Forelimb muscle (tissue), 1 donor: ENCODE data around the gene BICDL1. TPM values are rescaled to one million over a fixed set of nuclear protein-coding genes. Genes with fewer than 3 reads are reported as not detected.
A peak's percentile ranks its signal among the peaks of the same experiment; 100 is the strongest.

Experiments
- DNase-seq: peaks from one replicate; pipeline ENCODE4 v3.0.0-alpha.2; 2013; ENCODE audit warnings: low read depth
- polyA plus RNA-seq: library from polyadenylated mRNA; unstranded; fragments of 120-200 nt; gene quantifications from one replicate; pipeline ENCODE4 v1.2.1, GENCODE V29; 2013; ENCODE audit not compliant: insufficient read length

BICDL1 gene
- polyA plus RNA-seq, 1 donor, result 4.9 TPM

DNA sequence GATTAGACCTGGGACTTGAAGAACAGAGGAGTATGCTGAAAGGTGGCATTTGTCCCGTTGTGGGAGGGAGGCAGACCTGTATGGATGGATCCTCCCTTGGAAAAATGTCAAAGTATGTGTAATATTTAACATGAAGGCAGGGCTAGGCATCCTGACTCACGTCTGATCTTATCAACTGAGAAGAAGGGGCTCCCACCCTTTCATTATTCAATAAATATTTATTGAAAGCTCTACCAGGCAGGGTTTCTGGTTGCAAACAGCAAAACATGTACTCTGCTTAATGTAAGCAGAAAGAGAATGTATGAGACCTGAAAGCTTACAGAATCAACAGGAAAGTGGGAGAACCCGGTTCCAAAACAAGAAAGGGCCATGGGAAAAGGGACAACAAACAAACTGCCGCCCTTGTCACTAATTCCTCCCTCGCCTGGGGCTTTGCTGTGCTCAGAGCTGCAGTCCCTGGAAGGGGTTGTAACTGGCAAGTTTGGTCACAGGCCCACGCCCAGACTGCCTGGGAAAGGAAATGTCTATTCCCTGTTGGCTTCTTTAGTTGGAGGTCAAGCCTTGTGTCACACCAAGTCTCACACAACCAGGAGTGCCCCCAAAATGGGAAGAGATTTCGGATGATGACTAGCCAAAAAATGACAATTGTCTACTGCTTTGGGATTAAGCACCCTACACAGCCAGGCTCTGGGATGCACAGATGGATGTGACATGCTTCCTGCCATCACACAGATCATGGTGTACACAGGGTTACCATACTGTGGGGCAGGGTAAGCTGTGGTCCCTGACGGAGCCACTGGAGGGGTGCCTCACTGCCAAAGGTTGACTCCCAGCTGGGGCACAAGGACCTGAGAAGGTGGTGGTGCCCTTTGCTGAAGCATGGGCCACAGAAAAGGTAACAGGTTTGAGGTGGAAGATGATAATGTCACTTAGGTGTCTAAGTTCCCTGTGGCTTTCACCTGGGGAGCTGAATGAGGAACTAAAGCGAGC, 90.7 kb downstream of the BICDL1 start:
- DNase-seq, result no peak

DNA sequence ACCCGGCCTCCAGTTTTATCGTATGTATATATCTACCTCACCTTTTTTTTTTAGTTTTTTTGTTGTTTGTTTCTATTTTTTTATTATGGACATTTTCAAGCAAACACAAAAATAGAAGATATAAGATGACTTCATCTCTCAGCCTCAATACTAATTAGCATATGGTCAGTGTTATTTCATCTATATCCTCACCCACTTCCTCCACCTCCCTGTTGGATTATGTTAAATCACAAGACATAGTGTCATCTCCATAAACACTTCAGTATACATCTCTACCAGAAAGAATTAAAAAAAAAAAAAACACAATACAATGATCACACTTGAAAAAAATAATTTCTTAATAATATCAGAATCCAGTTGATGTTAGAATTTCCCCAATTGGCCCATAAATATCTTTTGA, 92.6 kb downstream of the BICDL1 start:
- no peak for DNase-seq

DNA sequence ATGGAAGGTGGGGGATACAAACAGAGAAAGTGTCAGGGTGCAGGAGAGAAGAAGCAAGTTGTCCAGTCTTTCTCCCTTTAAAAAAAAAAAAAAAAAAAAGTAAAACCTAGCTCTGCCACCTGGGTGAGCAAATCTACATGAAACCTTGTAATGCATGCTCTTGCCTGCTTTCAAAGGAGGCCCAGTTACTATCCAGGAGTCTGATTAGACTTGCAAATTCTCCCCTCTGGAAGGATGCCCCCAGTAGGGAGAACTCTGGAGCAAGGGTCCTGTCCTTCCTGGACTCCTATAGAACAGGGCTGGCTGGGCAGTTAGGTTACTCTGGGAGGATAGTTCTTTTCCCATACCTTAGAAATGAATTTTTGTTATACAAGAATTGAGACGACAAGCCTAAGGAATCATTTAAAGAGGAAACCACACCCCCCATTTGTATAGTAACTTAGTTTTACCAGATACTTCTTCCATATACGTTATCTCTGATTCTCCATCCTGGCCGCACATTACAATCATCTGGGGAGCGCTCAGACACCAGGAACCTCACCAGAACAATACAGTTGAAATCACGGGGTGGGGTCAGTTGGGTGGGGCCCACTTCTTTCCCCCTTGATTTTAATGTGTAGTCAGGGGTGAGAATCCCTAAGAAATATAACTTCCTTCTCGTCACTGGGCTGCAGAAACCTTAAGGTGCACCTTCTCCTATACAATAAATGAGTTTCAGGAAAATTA, 97.0 kb downstream of the BICDL1 start:
- no peak for DNase-seq

DNA sequence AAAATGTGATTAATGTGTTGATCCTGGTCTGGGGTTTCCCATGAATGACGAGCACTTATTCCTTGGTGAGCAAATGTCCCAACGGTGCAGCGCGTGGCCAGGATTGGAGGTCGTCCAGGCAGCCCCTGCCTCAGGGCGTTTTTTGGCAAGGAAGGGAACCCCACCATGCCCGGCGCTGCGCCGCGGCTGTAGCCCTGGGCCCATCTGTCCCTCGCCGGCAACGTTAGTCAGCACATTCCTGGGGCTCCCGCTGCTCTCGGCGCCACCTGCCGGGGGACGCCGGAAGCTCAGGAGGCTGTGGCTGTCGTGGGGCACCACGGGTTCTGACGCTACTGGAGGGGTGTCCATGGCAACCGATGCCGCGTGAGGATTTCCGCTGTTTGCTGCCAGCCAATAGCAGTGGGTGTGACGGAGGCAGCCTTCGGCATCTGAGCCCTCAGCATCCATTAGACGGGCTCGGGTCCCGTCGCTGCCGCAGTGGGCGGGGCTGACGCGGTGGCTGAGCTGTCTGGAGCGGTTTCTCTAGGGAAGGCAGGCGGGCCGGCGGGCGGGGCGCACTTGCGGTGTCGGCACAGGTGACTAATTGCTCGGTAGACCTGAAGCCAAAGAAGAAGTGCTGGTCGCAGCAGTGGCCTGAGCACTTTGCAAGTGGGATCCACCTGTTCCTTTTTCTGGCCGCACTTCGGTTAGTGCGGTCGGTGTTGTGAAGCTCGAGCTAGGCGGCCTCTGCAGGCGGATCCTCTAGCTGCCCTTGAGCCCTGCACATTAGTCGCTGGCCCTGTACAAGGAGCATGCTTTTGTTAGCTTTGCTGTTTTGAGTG, 98.0 kb downstream of the BICDL1 start:
- DNase-seq, result peak; percentile 88

DNA sequence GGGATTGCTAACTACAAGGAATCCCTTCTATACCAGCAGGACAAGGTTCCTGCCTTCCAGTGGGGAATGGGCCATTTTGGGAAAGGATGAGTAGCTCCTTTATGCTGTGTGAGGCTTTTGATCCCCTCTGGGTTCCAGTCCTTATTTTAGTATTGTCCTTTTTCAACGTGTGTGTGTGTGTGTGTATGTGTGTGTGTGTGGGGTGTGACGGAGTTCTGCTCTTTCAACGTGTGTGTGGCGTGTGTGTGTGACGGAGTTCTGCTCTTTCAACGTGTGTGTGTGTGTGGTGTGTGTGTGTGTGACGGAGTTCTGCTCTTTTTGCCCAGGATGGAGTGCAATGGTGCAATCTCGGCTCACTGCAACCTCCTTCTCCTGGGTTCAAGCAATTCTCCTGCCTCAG, 100.1 kb downstream of the BICDL1 start:
- DNase-seq, result no peak

DNA sequence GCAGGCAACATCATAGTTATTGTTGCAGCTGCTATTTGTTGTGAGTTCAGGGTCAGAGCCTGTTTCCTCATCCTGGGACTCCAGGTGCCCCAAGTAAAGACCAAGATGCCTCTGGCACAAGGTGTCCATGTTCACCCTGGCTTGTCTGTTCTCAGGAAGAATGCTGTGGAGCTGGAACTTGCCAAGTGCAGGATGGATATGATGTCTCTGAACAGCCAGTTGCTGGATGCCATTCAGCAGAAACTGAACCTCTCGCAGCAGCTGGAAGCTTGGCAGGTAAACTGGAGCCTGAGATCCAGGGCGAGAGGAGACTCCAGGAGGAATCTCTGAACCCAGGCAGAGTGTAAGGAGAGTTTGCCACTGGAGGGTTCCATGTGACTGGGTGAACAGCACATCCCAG, 100.8 kb downstream of the BICDL1 start:
- no peak for DNase-seq

DNA sequence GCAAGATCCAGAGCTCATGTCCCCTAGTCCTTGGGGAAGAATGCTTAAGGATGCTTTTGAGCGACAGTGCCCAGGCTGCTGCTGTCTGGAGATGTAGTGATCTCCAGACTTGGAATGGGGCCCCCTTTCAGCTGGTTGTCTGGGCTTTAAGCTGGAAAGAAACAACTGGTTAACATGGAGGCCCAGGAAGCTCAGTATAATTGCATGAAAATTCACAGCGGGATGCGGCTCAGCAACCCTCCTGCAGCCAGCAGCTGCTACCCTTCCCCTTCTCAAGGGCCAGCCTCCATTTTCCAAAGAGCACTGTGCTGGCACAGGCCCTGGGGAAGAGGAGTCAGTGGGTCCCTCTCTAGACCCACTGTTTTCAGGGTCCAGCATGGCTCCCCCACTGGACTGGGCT, 101.2 kb downstream of the BICDL1 start:
- no peak for DNase-seq

DNA sequence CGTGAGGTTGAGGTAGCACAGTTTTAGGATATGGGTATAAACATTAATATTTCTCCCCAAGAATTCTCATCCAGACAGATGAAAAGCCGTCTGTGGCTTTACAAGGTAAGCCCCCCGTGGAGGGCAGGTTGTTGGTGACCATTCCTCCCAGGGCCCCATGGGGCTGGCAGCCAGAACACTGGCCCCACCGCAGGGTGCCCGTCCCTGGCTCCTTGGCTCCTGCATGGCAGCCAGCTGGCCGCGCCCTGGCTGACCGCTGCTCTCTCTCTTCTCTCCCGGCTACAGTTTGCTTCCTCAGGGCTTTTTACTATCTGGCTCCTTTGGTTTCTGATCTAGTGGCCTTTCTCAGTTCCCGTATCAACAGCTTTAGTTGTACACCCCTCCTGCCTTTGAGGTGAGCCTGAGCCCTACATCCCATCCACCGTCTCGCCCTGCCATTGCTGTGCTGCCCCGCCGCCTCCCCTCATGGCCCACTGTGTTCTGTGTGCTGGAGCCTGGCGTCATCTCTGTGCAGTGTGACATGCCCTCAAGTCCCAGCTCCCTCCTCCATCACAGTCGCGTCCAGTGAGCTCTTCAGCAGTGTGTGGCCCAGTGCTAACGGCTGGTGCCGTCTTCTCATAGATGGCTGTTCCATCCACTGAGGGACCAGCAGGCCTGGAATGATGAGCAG, 101.7 kb downstream of the BICDL1 start:
- DNase-seq, result no peak

DNA sequence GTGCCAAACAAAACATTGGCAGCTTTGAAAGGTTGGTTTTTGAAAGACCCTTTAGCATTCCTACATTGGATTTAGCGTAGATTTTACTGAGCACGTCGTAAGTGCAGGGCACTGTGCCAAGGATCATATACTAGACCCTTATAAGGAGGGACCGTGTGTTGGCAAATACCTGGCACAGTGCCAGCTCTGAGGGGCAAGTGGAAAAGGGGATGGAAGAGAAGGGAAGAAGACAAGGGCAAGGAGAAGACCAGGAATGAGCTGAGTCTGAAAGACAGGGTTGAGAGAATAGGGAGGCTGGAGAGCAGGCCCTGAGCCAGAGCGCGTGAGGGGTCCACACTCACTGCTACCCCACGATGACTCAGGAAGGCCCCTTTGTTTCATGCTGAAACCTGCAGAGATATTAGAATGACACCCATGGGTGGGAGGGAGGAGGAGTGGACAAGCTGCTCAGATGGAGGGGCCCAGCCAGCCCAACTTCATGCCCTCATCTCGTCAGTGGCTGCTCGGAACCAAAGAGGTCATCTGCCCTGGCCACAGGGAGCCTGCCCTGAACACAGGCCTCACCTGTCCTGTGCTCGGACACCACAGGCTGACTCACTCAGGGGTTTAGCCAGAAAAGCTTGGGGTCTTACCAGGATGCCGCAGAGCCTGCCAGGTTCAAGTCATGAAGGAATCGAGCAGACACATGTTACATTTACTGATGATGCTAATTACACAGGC, 102.5 kb downstream of the BICDL1 start:
- DNase-seq, result no peak

DNA sequence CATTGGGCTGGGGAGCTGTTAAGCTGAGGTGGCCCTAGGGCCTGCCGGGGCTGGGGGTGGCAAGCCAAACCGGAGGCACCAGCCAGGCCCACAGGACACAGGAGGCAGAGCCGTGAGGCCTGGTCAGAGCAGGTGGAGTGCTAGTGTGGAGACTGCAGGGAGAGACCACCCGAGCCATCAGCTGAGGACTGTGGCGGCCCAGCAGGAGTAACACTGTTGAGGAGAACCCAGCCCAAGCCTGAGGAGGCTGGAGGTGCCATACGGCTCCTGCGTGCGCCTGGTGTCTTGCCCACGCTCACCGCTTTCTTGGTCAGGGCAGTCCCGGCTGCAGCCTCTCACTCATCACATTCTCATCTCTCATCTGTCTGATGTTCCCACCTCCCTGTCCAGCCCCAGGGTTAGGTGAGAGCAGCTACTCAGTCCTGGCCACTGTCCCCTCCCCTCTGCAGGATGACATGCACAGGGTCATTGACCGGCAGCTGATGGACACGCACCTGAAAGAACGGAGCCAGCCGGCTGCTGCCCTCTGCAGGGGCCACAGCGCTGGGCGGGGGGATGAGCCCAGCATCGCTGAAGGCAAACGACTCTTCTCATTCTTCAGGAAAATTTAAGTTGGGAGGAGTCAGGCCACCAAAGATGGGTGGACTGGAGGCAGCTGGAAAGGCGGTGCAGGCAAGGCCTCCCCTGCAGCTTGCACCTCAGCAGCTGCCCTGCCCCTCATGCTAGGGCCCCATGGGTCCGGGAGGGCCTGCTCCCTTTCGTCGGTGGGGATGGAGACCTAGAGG, 103.7 kb downstream of the BICDL1 start:
- no peak for DNase-seq

DNA sequence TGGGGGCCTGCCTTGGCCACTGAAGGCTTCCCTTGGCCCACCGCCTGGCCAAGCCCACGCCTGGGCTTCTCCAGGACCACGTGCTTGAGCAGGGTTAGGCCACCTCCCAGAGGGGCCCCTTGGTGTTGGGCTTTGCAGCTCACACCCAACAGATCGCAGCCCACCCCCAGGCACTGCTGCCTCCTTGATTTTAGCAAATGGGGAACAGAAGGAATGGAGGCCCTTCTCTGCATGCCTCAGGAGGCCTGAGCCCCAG, 104.2 kb downstream of the BICDL1 start:
- no peak for DNase-seq

DNA sequence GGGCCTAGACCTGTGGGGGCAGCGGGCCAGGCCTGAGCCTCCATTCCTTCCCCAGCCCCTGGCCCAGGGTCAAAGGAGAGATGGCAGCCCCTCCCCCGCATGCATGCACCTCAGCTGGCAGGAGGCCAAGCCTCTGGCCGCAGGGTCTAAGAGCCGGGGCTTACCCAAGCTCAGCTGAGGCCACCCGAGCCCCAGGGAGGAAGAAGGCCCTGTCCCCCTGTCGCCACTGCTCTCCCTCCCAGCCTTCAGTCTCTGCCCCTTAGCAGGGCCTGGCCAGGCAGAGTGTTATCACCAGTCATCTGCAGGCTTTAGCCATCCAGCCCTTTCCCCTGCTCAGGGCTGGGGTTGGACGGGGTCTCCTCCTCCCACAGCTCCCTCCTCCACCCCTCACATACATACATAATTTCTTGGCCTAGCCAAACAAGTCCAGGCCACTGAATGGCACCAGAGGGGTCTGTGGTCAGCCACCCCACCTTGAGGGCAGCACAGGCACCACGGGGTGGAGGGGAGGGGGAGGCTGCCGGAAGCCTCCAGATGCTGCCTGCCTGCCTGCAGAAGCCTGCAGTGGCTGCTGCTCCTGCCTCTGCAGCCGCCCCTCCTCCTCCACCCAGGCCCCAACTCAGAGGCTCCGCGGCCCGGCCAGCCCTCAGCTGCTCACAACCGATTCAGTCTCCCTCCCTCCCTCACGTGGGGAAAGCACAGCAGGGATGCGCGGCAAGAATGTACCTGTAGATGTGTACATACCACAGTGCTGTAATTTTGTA, 104.7 kb downstream of the BICDL1 start:
- DNase-seq, result no peak

DNA sequence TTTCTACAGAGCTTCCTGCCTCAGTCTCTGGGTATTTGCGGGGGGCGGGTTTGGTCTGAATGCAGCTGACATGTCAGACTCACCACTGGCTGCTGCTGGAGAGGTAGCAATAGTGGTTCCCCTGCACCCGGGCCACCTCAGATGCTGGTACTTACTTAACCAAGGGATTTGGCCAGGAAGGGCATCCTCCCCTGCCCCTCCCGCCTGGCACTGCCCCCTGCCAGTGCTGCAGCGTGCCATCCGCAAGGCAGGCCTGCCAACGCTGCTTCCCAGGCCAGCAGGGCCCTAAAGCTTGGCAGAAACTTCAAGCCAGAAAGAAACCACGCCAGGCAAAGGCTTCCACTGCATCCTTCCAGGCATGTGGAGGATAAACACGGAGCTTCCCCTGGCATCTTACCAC, 105.4 kb downstream of the BICDL1 start:
- no peak for DNase-seq

DNA sequence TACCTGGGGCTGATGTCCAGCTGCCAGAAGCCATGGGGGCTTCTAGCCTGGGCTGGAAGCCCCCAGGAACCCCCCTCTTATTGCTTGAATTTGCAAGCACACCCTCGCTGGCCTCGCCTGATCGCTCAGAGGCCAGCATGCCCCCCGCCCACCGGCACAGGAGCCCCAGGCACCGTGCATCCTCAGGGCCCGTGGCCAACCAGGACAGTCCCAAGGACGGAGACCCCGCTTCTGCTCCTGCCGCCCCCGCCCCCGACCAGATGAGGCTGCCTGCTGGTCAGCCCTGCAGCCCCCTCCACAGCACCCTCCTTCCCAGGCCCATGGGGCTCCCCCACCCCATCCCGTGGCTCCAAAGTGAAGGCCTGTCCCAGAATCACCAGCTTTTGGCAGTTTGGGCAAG, 106.3 kb downstream of the BICDL1 start:
- no peak for DNase-seq

DNA sequence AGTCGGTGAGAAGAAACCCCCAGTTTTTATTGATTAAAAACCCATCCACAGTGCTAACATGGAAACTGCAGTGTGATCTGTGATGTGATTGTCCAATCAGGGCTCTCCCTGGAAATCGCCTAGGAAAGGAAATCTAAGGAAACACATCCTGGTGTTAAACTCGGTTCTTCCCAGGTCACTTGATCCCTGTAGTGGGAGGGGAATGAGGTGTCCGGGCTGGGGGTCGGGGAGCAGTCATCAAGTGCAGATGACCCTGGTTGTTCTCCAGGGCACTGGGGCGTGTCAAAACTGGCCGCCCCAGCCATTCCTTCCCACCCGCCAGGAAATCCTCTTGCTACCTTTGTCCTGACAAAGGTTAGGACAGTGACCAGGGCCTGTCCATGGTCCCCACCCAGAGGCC, 106.7 kb downstream of the BICDL1 start:
- no peak for DNase-seq

DNA sequence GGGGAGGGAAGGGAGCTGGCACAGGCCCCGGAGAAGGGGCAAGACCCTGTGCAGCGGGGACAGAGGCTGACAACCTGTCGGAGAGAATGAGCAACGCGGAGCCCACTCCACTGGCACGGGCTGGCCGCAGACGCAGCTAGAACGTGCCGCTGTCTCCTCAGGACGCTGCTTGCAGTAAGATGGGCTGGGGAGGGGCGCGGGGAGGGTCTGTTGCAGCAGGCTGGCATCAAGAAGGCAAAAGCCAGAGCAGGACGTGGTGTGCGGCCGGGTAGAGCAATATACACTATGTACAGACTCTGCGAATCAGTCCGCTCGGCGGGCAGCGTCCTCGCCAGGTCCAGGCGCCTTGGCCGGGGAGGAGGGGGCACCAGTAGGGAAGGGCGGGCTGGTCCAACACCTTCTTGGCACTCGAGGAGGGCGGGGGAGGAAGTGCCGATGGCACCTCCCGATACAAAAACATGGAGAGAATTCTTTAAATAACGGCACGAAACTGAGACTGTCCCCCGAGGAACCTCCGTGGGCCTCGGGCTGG, 107.7 kb downstream of the BICDL1 start:
- DNase-seq, result no peak

DNA sequence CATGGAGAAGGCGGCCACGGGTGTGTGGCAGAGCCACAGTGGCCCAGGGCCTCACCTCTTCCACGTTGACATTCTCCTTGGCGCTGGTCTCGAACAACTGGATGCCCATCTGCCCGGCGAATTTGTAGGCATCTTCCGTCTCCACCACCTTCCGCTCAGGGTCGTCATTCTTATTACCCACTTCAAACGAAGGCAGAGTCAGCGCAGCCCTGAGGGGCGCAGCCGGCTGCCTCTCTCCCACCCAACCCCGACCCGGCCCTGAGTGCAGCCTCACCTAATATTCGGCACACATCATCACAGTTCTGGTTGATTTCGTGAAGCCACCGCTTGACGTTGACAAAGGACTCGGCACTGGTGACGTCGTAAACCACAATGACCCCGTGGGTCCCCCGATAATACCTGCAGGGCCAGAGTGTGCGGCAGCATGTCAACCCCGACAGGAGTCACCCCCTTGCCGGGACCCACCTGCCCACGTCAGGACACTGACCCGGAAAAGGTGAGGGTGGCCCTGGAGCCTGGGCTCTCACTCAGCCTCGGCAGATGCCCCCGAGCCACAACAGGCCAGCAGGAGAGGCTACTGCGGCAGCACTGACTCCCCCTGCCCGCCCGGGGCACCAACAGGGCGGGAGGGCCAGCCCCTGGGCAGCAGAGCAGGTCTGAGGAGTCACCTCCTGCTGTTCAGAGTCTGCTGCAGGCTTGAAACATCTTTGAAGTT, 109.9 kb downstream of the BICDL1 start:
- no peak for DNase-seq

DNA sequence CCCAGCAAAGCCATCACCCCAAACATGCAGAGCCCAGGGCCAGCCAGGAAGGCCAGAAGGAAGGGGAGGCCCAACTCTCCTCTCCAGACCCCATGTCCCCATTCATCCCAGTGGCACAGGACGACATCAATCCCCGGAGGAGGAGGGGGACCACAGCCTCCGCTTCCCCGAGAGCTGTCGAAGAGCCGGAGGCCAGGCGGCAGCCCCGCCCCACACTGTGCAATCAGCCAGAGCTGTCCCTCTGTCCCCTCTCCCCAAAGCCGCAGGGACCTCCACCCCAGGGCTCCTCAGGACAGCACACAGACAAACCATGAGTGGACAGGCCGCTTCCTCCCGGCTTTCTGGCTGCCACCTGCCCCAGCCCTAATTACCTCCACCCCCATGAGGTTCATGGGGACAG, 110.7 kb downstream of the BICDL1 start:
- DNase-seq, result no peak

DNA sequence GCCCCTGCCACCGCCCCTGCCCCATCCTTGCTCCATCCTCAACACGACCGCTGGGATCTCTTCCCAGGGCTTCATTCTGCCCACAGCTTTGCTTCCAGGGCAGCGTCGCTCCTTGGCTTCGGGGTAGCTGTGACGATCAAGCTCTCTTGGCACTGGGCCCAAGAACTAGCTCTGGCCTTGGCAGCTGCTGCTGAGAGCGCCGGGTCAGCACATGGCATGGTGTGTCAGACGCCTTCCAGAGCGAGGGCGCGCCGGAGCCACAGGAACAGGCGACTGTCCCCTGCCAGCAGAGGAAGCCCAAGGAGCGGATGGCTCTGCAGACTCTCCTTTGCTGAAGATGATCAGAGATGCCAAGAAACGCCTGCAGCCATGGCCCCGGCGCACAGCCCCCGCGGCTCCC, 111.6 kb downstream of the BICDL1 start:
- DNase-seq, result no peak
